Osteoblast (primary cell): Measurements from ENCODE around the gene TSGA10. TPM values are rescaled to one million over a fixed set of nuclear protein-coding genes. Genes with fewer than 3 reads are reported as not detected.

Experiments
- DNase-seq: peaks from one replicate; pipeline ENCODE4 v3.0.0; 2011; ENCODE audit warnings: low spot score, mixed read lengths; ENCODE audit not compliant: insufficient read length; ENCODE audit errors: missing footprints
- H2AFZ ChIP-seq: 2 replicates; pipeline ENCODE4 v1.6.0; 2011; ENCODE audit warnings: mild to moderate bottlenecking, low read length
- H3K27ac ChIP-seq: 2 replicates; pipeline ENCODE4 v1.5.1; 2011; ENCODE audit warnings: mild to moderate bottlenecking, low read depth, low read length, moderate library complexity
- H3K27me3 ChIP-seq: 2 replicates; pipeline ENCODE4 v1.6.0; 2012; ENCODE audit warnings: mild to moderate bottlenecking, control low read depth, inconsistent platforms, low read length, moderate library complexity; ENCODE audit not compliant: insufficient read depth
- H3K36me3 ChIP-seq: 2 replicates; pipeline ENCODE4 v1.5.1; 2011; ENCODE audit warnings: mild to moderate bottlenecking, low read length, control low read depth, moderate library complexity; ENCODE audit not compliant: insufficient read depth
- H3K4me1 ChIP-seq: 2 replicates; pipeline ENCODE4 v1.5.1; 2011; ENCODE audit warnings: mild to moderate bottlenecking, low read length, control low read depth, moderate library complexity; ENCODE audit not compliant: insufficient read depth
- H3K4me2 ChIP-seq: 2 replicates; pipeline ENCODE4 v1.6.0; 2011; ENCODE audit warnings: mild to moderate bottlenecking, low read length; ENCODE audit not compliant: insufficient read depth
- H3K4me3 ChIP-seq: fragments of 200-600 bp; sonication (generic); 3 replicates; pipeline ENCODE4 v1.5.1; 2012; ENCODE audit warnings: mild to moderate bottlenecking, low read length, inconsistent platforms; ENCODE audit not compliant: insufficient read depth
- H3K79me2 ChIP-seq: 2 replicates; pipeline ENCODE4 v1.6.0; 2012; ENCODE audit warnings: mild to moderate bottlenecking, low read length, control low read depth, inconsistent platforms; ENCODE audit not compliant: insufficient read depth
- H3K9me3 ChIP-seq: 2 replicates; pipeline ENCODE4 v1.5.1; 2011; ENCODE audit warnings: low read depth, low read length, control low read depth
- H4K20me1 ChIP-seq: 2 replicates; pipeline ENCODE4 v1.6.0; 2012; ENCODE audit warnings: mild to moderate bottlenecking, low read length, control low read depth; ENCODE audit not compliant: insufficient read depth
- total RNA-seq: library from RNA; depleted of rRNA; stranded (reverse); fragments of >200 nt; gene quantifications from 2 replicates; pipeline ENCODE4 v1.2.3, GENCODE V29; 2012
- TF ChIP-seq, protein P1 (sequence below): IDR thresholded peaks from 2 replicates; pipeline ENCODE4 v1.5.1; 2011; ENCODE audit warnings: mild to moderate bottlenecking, low read depth, low read length, moderate library complexity; ENCODE audit errors: extremely low read depth

The TSGA10 gene, protein sequence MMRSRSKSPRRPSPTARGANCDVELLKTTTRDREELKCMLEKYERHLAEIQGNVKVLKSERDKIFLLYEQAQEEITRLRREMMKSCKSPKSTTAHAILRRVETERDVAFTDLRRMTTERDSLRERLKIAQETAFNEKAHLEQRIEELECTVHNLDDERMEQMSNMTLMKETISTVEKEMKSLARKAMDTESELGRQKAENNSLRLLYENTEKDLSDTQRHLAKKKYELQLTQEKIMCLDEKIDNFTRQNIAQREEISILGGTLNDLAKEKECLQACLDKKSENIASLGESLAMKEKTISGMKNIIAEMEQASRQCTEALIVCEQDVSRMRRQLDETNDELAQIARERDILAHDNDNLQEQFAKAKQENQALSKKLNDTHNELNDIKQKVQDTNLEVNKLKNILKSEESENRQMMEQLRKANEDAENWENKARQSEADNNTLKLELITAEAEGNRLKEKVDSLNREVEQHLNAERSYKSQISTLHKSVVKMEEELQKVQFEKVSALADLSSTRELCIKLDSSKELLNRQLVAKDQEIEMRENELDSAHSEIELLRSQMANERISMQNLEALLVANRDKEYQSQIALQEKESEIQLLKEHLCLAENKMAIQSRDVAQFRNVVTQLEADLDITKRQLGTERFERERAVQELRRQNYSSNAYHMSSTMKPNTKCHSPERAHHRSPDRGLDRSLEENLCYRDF
- 4.0 and 5.0 TPM in 2 replicates for total RNA-seq

DNA sequence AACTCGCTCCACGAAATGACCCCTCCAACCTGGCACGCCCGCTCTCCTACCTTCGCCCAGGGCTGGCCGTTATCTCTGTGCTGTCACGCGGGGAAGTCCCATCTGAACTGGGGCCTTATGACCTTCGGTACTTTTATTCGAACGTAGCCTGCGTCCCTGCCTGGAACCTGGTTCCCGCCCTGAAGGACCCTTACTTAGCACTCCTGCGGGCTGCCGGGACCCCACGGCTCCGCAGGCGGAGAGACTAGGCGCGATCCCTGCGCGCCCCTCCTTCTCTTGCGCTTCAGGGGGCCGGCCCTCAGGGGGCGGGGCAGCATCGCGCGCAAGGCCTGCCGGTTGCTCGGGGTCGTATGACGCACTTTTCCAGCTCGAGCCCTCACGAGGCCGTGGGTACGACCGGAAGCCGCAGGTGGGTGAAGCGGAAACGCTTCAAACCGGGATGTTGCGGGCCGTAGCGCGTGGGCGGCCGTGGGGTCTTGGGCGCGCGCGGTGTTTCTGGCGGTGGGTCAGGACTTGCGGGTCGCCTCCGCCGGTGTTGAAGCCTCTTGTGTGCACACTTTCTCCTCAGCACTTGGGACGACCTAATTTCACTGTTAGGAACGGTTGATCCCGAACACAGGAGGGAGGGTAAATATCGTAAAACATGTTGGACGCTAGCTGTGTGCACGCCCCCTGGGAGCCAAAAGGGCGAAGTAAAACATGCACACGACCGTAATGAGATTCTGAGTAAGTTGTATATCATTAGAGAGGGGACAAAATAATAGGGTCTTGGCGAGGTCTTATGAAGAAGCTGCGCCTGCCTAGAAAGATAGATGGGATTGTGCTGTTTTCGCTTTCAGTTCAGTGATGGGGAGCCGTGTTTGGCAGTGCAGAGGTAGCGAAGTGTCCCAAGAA is at the start of gene TSGA10, which contains the start of gene LIPT1:
TSS of gene TSGA10 (minus strand) at position 300 of the 894 bp plus-strand sequence. CDS start 45,503 bp downstream, outside the sequence.
TSS of gene LIPT1 (plus strand) at position 325 of the 894 bp plus-strand sequence. CDS start 6,991 bp downstream, outside the sequence.
- H4K20me1 ChIP-seq: no peaks in the 10 kb centered on the region
- peaks cover 21% of the 10 kb centered on the region for H3K79me2 ChIP-seq
- no peaks in the 10 kb centered on the region for H3K9me3 ChIP-seq
- H3K27ac ChIP-seq: peak within 1 kb of the TSS; percentile 86
- TF ChIP-seq, protein P1, sequence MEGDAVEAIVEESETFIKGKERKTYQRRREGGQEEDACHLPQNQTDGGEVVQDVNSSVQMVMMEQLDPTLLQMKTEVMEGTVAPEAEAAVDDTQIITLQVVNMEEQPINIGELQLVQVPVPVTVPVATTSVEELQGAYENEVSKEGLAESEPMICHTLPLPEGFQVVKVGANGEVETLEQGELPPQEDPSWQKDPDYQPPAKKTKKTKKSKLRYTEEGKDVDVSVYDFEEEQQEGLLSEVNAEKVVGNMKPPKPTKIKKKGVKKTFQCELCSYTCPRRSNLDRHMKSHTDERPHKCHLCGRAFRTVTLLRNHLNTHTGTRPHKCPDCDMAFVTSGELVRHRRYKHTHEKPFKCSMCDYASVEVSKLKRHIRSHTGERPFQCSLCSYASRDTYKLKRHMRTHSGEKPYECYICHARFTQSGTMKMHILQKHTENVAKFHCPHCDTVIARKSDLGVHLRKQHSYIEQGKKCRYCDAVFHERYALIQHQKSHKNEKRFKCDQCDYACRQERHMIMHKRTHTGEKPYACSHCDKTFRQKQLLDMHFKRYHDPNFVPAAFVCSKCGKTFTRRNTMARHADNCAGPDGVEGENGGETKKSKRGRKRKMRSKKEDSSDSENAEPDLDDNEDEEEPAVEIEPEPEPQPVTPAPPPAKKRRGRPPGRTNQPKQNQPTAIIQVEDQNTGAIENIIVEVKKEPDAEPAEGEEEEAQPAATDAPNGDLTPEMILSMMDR: no peak
- H3K4me3 ChIP-seq: peak within 1 kb of the TSS; percentile 81
- H3K4me1 ChIP-seq: peaks cover 15% of the 10 kb centered on the region
- peak within 1 kb of the TSS; percentile 99 for H2AFZ ChIP-seq
- peak; percentile 97 for DNase-seq
- no peaks in the 10 kb centered on the region for H3K36me3 ChIP-seq
- H3K27me3 ChIP-seq: no peaks in the 10 kb centered on the region
- peak within 1 kb of the TSS; percentile 98 for H3K4me2 ChIP-seq

DNA sequence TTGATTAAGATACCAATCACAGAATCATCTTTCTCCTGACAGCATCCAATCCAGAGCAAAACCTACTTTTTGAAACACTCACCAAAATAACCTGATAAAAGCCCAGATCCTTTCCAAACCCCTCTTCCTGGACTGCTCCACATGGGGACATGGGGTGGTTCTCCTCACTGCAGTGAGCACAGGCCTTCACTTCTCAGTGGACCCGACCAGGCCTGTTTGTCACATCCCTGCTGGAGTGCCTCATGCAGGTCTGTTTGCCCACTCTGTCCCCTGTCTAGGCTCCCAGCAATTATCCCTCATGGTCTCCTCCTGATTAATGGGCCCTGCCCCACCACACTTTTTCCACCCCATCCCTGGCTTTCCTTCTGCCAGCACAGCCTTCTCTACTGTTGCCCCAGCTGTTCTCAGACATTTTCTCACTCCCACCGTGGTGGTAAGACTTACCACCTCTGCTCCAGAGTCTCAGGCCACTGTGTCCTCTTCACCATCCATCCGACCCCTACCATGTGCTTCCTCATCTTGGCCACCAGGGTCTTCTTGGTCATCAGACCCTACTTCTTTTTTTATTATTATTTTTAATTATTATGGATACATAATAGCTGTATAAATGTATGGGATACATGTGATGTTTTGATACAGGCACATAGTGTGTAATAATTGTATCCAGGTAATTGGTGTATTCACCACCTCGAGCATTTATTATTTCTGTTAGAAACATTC is 47.4 kb upstream of the TSGA10 start:
- TF ChIP-seq, protein P1: peak; percentile 14
- H3K36me3 ChIP-seq: peaks cover 15% of the 10 kb centered on the region
- DNase-seq: no peak
- no peaks in the 10 kb centered on the region for H3K27me3 ChIP-seq
- H3K4me1 ChIP-seq: no peaks in the 10 kb centered on the region
- H3K4me3 ChIP-seq: no peak overlapping the region
- no peak overlapping the region for H2AFZ ChIP-seq
- no peaks in the 10 kb centered on the region for H3K79me2 ChIP-seq
- H4K20me1 ChIP-seq: no peaks in the 10 kb centered on the region
- H3K4me2 ChIP-seq: no peak overlapping the region
- H3K27ac ChIP-seq: no peak overlapping the region
- H3K9me3 ChIP-seq: no peaks in the 10 kb centered on the region

DNA sequence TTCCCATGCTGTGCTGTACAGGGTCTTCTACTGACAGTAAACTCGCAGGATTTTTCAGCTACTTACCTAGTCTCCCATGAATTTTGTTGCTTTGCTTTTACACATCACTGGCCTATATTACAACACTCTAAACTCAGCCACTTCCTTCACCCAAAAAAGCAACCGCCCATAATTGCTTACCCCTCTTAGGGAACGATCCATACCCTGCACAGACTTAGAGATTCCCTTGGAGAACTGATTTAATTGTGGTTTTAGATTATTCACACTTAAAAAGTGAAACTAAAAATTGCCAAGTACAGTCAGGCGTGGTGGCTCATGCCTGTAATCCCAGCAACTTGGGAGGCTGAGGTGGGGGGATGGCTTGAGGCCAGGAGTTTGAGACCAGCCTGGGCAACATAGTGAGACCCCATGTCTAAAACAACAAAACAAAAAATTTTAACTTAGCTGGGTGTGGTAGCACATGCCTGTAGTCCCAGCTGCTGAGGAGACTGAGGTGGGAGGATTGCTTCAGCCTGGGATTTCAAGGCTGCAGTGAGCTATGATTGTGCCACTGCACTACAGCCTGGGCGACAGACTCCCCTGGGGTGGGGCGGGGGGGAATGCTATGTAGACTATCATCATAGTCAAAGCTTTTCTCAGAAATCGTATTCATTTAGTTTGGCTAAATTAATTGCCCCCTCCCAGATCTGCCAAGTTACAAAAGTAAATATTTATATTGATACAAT is 45.5 kb upstream of the TSGA10 start:
- no peak for DNase-seq
- H4K20me1 ChIP-seq: no peaks in the 10 kb centered on the region

More for the DNA sequence above, 45.5 kb upstream of the TSGA10 start:
- Histone ChIP-seq H3K9me3 (no peaks in the 10 kb centered on the region), H2AFZ (no peak overlapping the region), H3K79me2 (no peaks in the 10 kb centered on the region), H3K36me3 (peaks cover 34% of the 10 kb centered on the region), H3K4me1 (no peaks in the 10 kb centered on the region), H3K4me3 (no peak overlapping the region), H3K27me3 (no peaks in the 10 kb centered on the region), H3K27ac (no peak overlapping the region), H3K4me2 (no peak overlapping the region)
- TF ChIP-seq, protein P1: no peak
